Midbrain (tissue), 1 donor: ENCODE measurements around the gene SMIM45.

ENCODE experiments used
- DNase-seq: peaks from one replicate; lab custom pipeline; 2025; lab: John Stamatoyannopoulos, UW

SMIM45 gene

GRCh38 chr22:42001121-42001520, 49.2 kb downstream of the SMIM45 start:
- DNase-seq = no peak

- no peak for DNase-seq
Observed at GRCh38 chr22:42001706-42002105, 49.8 kb downstream of the SMIM45 start.

GRCh38 chr22:42007922-42008321, 56.0 kb downstream of the SMIM45 start:
- no peak for DNase-seq
